GM21786 (cell line): ENCODE measurements around the gene CRYM.
"Not testable (repeated sequence)": the region's sequence is repeated elsewhere in the genome, so short reads cannot be mapped to it uniquely, and the experiment has no call there.

Source experiments
- ATAC-seq: cut with Tn5 transposase; IDR thresholded peaks from one replicate; pipeline ENCODE4 v1.9.1; 2021; ENCODE audit not compliant: unreplicated experiment

The CRYM gene

GRCh38 chr16:21250072-21250923 lies 27.8 kb downstream of the CRYM start:
- ATAC-seq, result no peak

- not testable (repeated sequence) for ATAC-seq
These were observed 29.9 kb downstream of the CRYM start for GRCh38 chr16:21248179-21248578.

DNA sequence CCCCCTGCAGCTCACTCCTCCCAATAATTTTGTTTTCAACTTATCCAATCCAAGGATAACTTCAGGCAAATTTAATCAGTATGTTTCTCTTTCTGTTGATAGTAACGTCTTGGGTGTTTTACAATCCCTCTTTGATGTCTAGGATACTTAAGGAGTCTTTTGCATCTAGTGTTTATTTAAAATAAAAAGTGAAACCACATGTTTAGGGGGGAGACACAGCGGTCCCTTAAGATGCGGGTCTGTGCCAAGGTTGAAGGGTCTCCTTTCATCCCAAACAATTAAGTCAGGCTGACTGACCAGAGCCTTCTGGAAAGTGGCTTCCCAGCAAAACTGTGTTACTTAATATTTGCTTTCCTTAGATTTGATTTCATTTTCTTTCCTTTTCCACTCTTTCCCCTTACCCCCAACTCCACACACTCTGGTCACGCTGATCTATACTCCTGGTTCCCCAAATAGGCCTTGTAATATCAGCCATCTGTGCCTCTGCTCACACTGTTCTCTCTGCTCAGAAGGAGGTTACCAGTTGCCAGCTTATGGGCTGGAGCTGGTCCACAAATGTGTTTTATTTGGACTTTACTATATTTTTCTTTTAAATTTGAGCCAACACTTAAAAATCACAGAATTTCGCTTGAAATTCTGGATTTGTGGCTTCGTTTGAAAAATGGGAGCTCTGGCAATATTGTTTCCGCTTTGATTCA lies 33.4 kb downstream of the CRYM start:
- no peak for ATAC-seq

DNA sequence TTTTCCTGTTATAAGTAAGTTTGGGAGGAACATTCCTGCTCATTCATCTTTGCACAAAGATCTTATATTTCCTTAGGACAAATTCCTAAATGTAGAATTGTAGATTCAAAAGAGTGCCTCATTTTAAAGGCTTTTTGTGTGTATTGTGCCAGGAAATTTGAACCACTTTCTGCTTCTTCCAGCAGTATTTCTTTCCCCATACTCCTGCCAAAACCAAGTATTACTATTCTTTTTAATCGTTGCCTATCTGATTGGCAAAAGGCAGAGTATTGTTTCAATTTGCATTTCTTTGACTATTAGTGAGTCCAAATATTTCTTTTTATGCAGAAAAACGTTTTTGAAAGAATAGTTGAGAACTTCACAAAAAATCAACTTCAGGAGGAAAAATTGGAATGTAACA lies 35.3 kb downstream of the CRYM start:
- no peak for ATAC-seq

DNA sequence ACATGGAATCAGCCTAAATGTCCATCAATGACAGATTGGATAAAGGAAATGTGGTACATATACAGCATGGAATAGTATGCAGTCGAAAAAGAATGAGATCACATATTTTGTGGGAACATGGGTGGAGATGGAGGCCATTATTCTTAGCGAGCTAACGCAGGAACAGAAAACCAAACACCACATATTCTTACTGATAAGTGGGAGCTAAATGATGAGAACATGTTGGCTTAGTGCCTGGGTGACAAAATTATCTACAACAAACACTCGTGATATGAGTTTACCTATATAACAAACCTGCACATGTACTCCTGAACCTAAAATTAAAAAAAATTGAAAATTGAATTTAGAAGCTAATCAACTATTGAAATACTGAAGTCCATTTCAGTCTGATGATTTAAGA lies 38.4 kb downstream of the CRYM start:
- ATAC-seq, result no peak

DNA sequence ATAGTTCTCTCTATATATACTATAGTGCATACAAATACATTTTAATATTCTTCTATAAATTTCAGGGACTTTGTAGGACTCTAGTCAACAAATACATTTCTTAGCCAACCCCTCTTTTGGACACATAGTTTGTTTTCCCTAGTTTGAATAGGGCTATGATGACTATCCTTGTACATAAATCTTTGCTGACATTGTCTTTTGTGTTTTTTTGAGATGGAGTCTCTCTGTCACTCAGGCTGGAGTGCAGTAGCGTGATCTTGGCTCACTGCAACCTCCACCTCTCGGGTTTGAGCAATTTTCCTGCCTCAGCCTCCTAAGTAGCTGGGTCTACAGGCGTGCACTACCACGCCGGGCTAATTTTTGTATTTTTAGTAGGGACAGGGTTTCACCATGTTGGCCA lies 41.3 kb downstream of the CRYM start:
- no peak for ATAC-seq

DNA sequence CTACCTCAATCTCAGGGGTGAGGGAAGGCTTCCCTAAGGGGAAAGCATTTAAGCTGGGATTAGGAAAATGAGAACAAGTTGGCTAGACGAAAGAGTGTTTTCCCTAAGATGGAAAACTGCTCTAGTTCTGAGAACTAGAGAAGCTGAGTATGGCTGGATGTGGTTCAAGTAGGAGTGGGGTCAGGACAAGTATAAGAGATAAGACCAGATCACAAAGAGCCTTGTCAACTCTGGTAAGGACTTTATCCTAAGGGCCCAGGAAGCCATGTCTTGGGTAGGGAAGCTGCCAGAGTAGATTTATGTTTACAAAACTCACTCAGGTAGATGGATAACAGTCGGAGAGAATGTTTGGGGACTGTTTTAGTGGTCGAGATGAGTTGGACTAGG lies 42.9 kb downstream of the CRYM start:
- ATAC-seq, result no peak

- ATAC-seq, result no peak
These were observed 44.5 kb downstream of the CRYM start, which contains the start of gene ANKS4B for GRCh38 chr16:21233521-21234150. Gene ANKS4B (plus strand): TSS chr16:21233699. CDS start chr16:21233738, 39 bp downstream.

DNA sequence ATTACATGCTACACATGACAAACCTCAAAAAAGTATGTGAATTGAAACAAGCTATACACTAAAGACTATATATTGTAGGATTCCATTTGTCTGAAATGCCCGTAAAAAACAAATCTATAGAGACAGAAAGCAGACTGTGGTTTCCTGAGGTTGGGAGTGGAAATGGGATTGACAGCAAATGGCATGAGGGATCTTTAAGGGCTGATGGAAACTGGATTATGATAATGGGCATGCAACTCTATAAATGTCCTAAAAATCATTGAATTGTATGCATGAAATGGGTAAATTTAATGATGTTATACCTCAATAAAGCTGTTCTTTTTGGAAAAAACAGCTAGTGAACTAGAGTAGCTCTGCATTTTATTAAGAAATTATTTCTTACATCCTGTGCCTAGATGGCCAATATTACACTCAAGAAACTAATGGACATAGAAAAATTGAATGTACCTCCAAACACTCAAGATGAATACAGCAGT lies 45.0 kb downstream of the CRYM start:
- no peak for ATAC-seq

- ATAC-seq, result no peak
These were observed 49.7 kb downstream of the CRYM start for GRCh38 chr16:21228361-21228872.

- no peak for ATAC-seq
These were observed 50.2 kb downstream of the CRYM start for GRCh38 chr16:21227866-21228265.

- no peak for ATAC-seq
These were observed 51.3 kb downstream of the CRYM start for GRCh38 chr16:21226749-21227148.

DNA sequence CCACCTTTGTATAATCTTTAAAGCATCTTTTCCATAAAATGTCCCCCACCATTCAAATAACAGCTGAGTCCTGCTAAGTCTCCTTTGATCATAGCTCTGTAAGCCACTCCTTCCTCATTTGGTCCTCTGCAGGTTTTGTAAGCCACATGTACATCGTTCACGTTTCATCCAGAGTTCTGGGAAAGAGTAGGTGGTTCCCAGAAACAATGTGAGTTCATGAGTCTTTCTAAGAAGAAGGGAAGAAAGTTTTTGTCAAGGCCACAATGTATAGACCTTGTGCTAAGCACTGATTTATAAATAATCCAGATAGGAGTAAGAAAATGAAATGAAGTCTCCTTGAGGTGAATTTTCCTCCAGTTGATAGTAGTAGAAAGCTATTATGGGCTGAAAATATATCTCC lies 53.3 kb downstream of the CRYM start:
- no peak for ATAC-seq

GRCh38 chr16:21223787-21224186 lies 54.3 kb downstream of the CRYM start:
- no peak for ATAC-seq

DNA sequence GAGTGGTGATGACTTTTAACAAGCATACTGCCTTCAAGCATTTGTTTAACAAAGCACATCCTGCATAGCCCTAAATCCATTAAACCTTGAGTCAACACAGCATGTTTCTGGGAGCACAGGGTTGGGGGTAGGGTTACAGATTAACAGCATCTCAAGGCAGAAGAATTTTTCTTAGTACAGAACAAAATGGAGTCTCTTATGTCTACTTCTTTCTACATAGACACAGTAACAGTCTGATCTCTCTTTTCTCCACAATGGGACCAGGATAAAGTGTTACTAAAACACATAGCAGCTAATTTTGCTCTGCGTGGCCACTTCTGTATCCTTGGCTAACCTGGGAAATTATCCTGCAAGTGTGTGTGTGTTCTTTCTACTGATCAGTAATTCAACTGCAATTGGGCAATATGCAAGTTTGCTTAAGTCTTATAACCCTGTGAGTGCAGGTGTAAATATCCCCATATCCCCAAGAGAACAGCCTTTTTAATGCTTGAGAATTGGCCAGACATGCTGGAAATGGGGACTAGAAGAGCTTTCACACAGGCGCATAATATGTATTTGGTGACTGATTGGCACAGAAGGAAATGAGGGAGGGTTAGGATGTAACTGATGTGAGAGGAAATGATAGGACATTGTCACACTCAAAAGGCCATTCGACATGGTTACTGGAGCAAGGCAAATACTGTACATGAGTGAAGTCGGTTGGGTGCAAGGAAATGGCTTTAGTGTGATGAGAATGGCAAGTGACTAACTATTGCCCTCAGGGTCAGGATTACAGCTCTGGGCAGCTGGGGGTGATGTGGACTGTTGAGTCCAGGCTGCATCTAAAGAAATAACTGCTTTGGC lies 55.4 kb downstream of the CRYM start:
- ATAC-seq, result no peak

DNA sequence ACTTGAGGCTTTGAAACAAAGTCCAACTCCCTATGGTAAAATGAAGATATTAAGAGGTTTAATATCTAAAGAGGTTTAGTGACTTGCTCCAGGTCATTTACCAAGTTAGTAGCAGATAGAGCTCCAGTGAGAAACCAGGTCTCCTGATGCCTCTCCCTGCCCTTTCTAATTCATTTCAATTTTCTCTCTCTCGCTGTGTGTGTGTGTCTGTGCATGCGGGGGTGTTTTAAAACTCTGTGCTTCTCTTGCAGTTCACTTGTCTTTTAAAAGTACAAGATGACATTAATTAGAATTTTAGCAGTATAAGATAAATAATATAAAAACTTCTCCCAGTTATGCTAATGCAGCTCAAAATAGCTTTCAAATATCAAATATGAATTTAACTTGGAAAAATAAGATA lies 58.5 kb downstream of the CRYM start:
- no peak for ATAC-seq

GRCh38 chr16:21218153-21218552 lies 59.9 kb downstream of the CRYM start:
- no peak for ATAC-seq

GRCh38 chr16:21217121-21217520 lies 61.0 kb downstream of the CRYM start:
- ATAC-seq, result no peak

- ATAC-seq, result no peak
These were observed 64.0 kb downstream of the CRYM start for GRCh38 chr16:21214086-21214485.

- no peak for ATAC-seq
These were observed 66.6 kb downstream of the CRYM start, which contains the start of gene ZP2 for GRCh38 chr16:21211486-21211885. Gene ZP2 (minus strand): TSS chr16:21211574. CDS start chr16:21211547, 27 bp downstream.
